Measurements from ENCODE around the gene TMEM30A.

Gene TMEM30A

DNA sequence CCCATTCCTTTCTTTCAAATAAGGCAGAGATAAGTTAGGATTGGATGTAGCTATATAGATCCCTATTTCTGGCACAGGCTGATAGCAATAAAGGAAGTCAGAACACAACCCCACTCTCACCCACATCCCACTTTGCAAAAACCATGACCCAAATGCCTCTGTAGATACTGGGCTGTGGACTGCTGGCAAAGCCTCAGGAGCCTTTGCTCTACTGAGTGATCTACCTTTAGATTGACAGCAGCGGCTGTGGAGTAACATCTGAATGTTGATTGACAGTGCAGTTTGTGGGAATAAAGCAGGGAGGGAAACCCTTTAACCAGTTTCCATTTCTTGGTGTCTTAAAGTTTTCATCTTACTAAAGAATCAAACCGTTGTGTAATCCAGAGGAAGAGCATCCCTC is 6.7 kb upstream of the TMEM30A start:
- DNase-seq = no peak

GRCh38 chr6:75290136-75290945 is 5.7 kb upstream of the TMEM30A start:
- no peak for DNase-seq

DNA sequence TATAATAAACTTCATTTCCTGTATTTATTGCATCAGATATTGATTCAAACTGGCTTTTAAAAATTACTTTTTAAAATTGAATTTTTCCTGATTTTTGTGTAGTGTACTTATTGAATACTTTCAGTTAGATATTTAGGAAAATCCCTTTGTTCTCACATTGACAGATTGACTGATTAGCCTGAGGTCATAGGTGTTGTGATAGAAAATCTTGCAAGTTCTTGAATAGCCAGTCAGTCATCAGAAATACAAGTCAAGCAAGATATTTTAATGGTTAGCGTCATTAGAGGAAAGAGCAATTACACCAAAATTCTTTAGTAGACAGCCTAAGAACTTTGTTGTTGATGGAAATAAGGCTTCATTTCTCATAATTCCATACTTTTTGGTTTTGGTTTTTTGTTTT is 3.4 kb upstream of the TMEM30A start:
- DNase-seq = no peak

GRCh38 chr6:75287424-75287823 is 2.8 kb upstream of the TMEM30A start:
- DNase-seq = no peak

DNA sequence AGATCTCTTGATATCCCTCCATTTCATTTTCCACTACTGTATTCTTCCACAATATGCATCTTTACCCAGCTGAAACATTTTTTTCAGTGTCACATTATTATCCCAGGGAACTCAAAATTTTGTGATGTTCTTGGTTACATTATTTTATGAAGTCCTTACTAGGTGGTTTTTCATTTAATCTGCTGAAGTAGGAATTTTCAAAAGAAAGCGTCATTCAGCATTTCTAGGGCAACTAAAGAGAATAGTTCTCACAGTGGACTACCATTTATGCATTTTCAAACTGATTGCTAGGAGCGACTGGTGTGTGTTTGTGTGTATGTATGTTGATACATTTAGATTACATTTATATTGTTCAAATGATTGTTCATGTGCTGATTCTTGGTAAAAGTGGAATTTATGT is 2.4 kb upstream of the TMEM30A start:
- DNase-seq = no peak

DNA sequence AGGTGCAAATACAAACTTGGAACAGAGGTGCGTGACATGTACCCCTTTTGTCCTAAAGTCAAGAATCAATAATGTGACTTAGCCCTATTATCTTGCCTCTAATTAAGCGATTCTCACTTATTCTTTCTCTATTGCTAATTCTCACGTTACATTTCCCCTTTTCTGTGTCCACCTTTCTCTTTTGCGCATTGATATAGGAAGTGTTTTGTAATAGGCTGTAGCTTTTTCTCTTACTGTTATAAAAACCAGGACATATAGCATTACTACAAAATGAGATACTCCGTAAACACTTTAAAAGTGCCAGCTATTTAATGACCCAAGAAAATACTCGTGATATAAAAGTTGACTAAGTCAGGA is 669 bp upstream of the TMEM30A start:
- DNase-seq = peak in 1 of 2 experiments; percentile 61

DNA sequence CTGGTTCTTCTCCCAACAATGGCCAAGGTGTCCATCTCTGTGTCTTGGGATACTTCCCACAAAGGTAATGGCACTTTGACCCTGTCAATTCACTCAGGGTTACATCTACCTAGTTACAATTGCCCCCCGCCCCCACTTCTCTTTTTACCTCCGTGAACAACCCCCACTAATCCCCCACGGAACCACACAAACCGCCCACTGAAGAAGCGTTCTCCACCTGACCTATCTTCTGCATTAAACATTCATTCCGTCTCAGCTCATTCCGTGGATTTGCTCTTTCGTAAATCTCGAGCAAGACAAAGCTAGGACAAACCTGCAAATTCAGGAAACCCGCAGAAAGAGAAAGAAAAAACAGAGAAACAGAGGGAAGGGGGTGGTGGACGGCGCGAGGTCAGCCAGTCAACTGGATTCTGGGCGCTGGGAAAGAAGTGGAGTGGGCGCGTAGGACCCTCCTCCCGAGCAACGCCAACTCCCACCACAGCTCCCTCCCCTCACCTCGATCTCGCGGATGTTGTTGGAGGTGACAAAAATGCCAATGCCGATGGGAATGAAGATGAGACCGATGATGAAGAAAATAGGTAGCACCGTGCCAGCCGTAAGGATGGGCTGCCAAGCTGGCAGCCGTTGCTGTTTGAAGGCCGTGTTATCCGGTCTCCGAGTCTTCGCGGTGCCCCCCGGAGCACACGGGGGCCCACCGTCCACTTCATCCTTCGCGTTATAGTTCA is 523 bp downstream of the TMEM30A start:
- peak in 1 of 2 experiments; percentile 51 for DNase-seq

- no peak for DNase-seq
Measured at GRCh38 chr6:75282706-75283105, 1.9 kb downstream of the TMEM30A start.

DNA sequence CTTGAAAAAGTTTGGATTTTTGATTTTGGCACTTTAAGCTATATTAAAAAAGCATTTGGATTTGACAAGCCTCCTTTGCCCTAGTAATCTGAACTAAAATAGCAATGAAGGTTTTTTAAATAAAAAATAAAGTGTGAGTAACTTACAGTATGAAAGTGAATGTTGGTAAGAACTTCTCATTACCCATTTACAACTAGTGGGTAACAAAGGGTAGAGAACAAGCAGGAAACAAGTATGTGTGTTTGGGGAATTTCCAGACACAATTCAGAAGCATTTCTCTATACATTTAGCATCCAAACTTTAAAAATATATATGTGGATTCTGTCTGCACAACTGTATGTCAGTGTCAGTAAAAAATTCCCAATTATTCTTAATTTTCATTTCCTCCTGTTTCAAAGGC is 2.9 kb downstream of the TMEM30A start:
- DNase-seq = no peak

- no peak for DNase-seq
Measured at GRCh38 chr6:75280131-75280855, 4.3 kb downstream of the TMEM30A start.

GRCh38 chr6:75279418-75279817 is 5.2 kb downstream of the TMEM30A start:
- no peak for DNase-seq

- no peak for DNase-seq
Measured at GRCh38 chr6:75278474-75279077, 6.0 kb downstream of the TMEM30A start.

DNA sequence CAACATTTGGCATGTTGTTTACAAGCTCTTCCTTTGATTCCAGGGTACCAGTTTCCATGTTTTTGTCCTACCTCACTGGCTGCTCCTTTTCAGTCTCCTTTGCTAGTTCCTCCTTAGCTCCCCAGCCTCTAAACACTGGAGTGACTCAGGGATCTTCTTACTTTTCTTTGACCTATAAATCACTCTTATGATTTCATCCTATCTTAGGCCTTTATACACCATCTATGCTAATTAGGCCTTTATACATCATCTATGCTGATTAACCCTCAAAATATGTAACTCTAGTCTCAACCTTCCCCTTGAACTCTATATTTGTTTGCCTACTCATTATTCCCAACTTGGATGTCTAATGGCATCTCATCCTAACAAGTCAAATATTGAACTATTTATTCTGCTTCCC is 9.5 kb downstream of the TMEM30A start:
- peak in 1 of 2 experiments; percentile 15 for DNase-seq

DNA sequence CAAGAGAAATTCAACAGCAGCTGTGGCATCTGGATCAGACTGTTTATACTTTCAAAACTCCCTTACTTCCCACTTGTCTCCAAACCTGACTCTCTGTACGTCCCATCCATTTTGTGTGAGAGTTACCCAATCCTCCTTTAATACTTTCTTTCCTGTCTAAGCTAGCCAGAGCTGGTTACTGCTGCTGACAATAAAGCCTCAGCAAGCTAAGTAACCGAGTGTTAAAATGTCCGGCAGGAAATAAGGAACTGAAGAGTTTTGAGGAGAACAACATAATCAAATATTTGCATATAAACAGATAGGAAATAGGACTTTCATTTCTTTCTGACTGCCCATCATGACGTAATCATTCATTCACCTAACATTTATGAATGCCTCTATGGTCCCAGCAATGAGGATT is 11.6 kb downstream of the TMEM30A start:
- no peak for DNase-seq

DNA sequence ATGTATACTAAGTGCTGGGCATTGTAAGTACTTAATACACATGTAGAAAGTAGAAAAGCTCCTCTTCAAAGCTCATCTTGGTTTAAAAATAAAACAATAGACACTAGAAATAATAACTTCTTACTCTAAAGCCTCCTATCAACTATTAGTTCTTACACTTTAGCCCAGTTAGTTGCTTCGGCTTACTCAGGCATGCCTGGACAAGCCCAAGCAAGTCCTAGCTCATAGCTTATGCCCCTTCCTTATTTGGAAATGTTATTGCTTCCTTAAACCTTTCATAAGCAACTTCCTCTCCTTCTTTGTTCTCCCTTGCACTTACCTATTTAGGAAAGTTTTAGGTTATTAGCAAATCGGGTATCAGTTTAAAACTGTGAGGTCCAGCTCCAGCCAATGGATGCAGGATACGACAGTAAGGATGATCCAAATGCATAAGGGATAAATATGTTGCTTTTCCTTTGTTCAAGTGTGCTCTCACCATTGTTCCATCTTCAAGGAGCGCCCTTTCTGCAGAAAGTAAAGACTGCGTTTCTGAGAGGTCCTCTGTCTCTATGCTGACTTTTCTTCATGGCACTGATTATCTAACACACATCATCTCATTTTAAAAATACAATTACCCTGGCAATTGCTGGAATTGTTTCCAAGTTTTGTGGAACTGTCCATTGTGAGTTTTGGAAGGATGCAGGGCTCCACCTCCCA is 12.3 kb downstream of the TMEM30A start:
- DNase-seq = no peak

DNA sequence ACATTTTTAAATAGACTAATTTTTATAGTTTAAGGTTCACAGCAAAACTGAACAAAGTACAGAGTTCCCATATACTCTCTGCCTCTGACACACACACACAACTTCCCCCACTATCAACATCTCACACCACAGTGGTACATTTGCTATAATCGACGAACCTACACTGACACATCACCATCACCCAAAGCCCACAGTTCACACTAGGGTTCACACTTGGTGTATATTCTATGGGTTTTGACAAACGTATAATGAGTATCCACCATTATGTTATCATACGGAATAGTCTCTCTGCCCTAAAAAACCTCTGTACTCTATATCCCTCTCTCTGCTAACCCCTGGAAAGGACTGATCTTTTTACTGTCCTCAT is 15.6 kb downstream of the TMEM30A start:
- no peak for DNase-seq

DNA sequence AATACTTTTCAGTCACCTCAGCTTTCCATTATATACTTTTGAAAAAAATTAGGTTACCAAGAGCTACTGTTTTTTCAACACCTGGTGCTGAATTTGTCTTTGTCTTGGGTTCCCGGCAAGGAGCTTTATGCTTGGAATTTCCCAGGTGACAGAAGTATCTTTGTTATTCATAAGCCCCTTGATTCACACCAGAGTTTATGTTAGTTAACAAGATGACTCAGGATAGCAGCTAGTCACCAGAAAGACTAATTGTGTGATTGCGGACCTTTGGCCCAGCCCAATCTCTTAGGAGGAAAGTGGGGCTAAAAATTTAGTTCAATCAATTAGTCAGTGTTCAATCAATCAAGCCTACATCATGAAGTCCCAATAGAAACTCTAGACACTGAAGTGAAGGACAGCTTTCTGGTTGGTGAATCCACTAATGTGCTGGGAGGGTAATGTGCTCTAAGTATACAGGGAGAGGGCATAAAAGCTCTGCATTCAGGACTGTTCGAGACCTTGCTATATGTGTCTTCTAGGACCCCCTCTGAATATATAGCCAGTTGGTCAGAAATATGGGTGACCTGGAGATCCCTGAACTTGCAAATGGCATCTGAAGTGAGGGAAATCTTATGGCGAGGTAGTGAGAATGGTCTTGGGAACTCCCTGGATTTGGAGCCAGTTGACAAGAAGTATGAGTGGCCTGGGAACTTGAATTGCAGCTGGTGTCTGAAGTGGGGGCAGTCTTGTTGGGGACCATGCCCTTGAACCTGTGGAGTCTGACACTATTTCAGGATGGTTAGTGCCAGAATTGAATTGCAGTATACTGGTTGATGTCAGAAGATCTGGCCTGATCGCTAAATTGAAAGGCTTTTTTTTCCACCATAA is 16.2 kb downstream of the TMEM30A start:
- peak in 1 of 2 experiments; percentile 19 for DNase-seq

DNA sequence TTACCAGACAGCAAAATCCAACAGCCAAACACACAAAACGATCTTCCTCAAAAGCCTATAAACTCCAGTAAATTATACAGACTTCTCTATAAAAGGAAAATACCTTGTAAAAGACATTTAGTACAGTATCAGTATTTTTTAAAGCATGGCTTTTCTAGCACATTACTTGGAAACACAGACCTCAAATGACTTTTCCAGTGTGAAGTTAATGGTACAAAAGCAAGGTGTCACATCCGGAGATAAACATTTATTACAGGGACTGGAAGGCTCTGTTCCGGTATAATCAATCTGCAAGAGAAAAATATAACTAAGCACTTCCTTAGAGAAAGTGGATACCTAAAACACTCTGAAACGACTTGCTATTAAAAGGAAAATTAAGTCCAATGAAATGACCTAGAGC is 17.1 kb downstream of the TMEM30A start:
- no peak for DNase-seq

- peak in 1 of 2 experiments; percentile 35 for DNase-seq
Measured at GRCh38 chr6:75266716-75267291, 17.8 kb downstream of the TMEM30A start.

DNA sequence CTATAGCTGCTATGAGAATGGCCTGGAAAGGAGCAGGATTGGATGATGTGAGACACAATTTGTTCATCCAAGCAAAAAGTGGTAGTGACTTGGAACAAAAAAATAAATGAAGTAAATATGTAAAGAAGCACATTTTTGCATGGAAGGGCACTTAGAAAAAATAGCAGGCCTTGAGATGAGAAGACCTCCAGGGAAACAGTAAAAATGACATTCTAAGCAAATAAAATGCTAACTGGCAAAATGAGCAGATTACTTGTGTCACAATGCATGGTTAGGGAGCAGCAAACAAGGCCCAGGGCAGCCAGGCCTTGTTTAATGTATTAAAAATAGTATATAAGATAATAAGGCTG is 21.2 kb downstream of the TMEM30A start:
- DNase-seq = no peak

DNA sequence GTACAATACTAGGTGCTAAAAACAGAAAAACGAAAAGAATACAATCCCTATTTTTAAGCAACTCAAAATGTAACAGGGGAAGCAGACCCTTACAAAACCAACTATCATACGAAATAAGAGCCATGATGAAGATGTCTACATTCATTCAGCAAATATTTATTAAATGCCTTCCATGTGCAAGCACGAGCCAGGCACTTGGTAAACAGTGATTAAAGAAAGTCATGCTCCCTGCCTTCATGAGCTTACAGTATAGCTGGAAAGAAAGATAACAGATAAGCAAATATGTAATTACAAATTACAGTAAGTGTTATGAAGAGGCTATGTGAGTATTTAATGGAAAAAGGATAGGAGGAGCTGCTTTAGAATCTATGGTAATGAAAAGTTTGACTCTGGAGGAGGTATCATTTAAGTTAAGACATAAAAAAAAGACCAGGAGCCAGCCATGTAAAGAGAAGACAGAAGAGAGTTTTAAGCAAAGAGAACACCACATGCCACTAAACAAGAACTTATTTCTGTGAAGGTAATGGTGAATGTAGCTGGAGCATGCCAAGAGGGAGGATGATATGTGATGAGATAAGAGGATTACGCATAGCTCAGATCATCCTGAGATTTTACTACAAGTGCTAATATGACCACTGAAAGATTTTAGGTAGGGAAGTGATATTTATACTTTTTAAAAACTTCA is 21.7 kb downstream of the TMEM30A start:
- DNase-seq = no peak

Data from SW 1271 (cell line).